ACC112 (cell line): ENCODE results near the gene SSU72.

Experiments
- H2AFZ ChIP-seq: fragments of 200-600 bp; sonication (generic); one replicate; pipeline ENCODE4 v1.6.0; 2017; ENCODE audit warnings: antibody characterized with exemption, low read length; ENCODE audit not compliant: unreplicated experiment
- H3K27ac ChIP-seq: fragments of 200-600 bp; sonication (generic); 2 replicates; pipeline ENCODE4 v1.5.1; 2014; ENCODE audit warnings: low read depth, mild to moderate bottlenecking, antibody characterized with exemption, low read length, moderate library complexity
- H3K27me3 ChIP-seq: fragments of 200-600 bp; sonication (generic); 2 replicates; pipeline ENCODE4 v1.6.1; 2014; ENCODE audit warnings: mild to moderate bottlenecking, antibody characterized with exemption, low read length, moderate library complexity, mixed read lengths; ENCODE audit not compliant: insufficient read depth
- H3K36me3 ChIP-seq: fragments of 200-600 bp; sonication (generic); 2 replicates; pipeline ENCODE4 v1.6.1; 2016; ENCODE audit warnings: mild to moderate bottlenecking, antibody characterized with exemption, low read length, moderate library complexity, mixed read lengths; ENCODE audit not compliant: insufficient read depth
- H3K4me1 ChIP-seq: fragments of 200-600 bp; sonication (generic); one replicate; pipeline ENCODE4 v1.6.1; 2016; ENCODE audit warnings: low read length, mixed read lengths; ENCODE audit not compliant: insufficient read depth, unreplicated experiment, control insufficient read depth
- H3K4me3 ChIP-seq: fragments of 200-600 bp; sonication (generic); 2 replicates; pipeline ENCODE4 v1.5.1; 2014; ENCODE audit warnings: mild to moderate bottlenecking, low read depth, low read length
- H3K79me2 ChIP-seq: fragments of 200-600 bp; sonication (generic); one replicate; pipeline ENCODE4 v1.6.0; 2016; ENCODE audit warnings: low read length; ENCODE audit not compliant: control insufficient read depth, unreplicated experiment, insufficient read depth

Gene SSU72

GRCh38 chr1:1609822-1610485, 35.3 kb upstream of the SSU72 start:
- Histone ChIP-seq H3K27ac (no peak overlapping the region), H2AFZ (no peak overlapping the region)

GRCh38 chr1:1606232-1606631, 31.6 kb upstream of the SSU72 start:
- Histone ChIP-seq H3K36me3 (no peaks in the 10 kb centered on the region), H3K79me2 (no peaks in the 10 kb centered on the region), H3K27me3 (no peaks in the 10 kb centered on the region), H3K4me1 (no peaks in the 10 kb centered on the region), H3K4me3 (no peak overlapping the region), H3K27ac (no peak overlapping the region), H2AFZ (no peak overlapping the region)

More at GRCh38 chr1:1609822-1610485, 35.3 kb upstream of the SSU72 start:
- no peak overlapping the region for H3K4me3 ChIP-seq
- peaks cover 5% of the 10 kb centered on the region for H3K4me1 ChIP-seq
- H3K36me3 ChIP-seq = no peaks in the 10 kb centered on the region
- H3K27me3 ChIP-seq = no peaks in the 10 kb centered on the region
- peaks cover 10% of the 10 kb centered on the region for H3K79me2 ChIP-seq

GRCh38 chr1:1605724-1606123, 31.1 kb upstream of the SSU72 start:
- H3K27ac ChIP-seq = no peak overlapping the region
- H3K4me3 ChIP-seq = no peak overlapping the region
- H3K4me1 ChIP-seq = no peaks in the 10 kb centered on the region
- H3K27me3 ChIP-seq = no peaks in the 10 kb centered on the region
- H3K79me2 ChIP-seq = no peaks in the 10 kb centered on the region
- H3K36me3 ChIP-seq = no peaks in the 10 kb centered on the region
- no peak overlapping the region for H2AFZ ChIP-seq

GRCh38 chr1:1605034-1605591, 30.4 kb upstream of the SSU72 start:
- H3K27ac ChIP-seq = no peak overlapping the region
- no peaks in the 10 kb centered on the region for H3K4me1 ChIP-seq
- H3K27me3 ChIP-seq = no peaks in the 10 kb centered on the region
- no peak overlapping the region for H3K4me3 ChIP-seq
- H3K79me2 ChIP-seq = no peaks in the 10 kb centered on the region
- no peak overlapping the region for H2AFZ ChIP-seq
- no peaks in the 10 kb centered on the region for H3K36me3 ChIP-seq

- Histone ChIP-seq H3K4me1 (no peaks in the 10 kb centered on the region), H2AFZ (no peak overlapping the region), H3K27ac (no peak overlapping the region), H3K36me3 (no peaks in the 10 kb centered on the region), H3K79me2 (no peaks in the 10 kb centered on the region), H3K27me3 (no peaks in the 10 kb centered on the region), H3K4me3 (no peak overlapping the region)
These were observed 29.8 kb upstream of the SSU72 start for GRCh38 chr1:1604374-1605033.

- Histone ChIP-seq H2AFZ (no peak overlapping the region), H3K36me3 (no peaks in the 10 kb centered on the region), H3K4me1 (no peaks in the 10 kb centered on the region), H3K79me2 (no peaks in the 10 kb centered on the region), H3K27me3 (no peaks in the 10 kb centered on the region), H3K27ac (no peak overlapping the region), H3K4me3 (no peak overlapping the region)
These were observed 29.2 kb upstream of the SSU72 start for GRCh38 chr1:1603671-1604373.

- Histone ChIP-seq H3K36me3 (no peaks in the 10 kb centered on the region), H3K4me1 (peaks cover 2% of the 10 kb centered on the region), H3K27me3 (no peaks in the 10 kb centered on the region), H2AFZ (no peak overlapping the region), H3K79me2 (no peaks in the 10 kb centered on the region), H3K27ac (no peak overlapping the region), H3K4me3 (no peak overlapping the region)
These were observed 28.4 kb upstream of the SSU72 start for GRCh38 chr1:1602968-1603506.

- H3K27me3 ChIP-seq = no peaks in the 10 kb centered on the region
- no peak overlapping the region for H2AFZ ChIP-seq
- H3K4me1 ChIP-seq = peaks cover 8% of the 10 kb centered on the region
- no peak overlapping the region for H3K4me3 ChIP-seq
- H3K36me3 ChIP-seq = no peaks in the 10 kb centered on the region
- H3K27ac ChIP-seq = no peak overlapping the region
- no peaks in the 10 kb centered on the region for H3K79me2 ChIP-seq
These were observed 27.8 kb upstream of the SSU72 start for GRCh38 chr1:1602304-1602967.

- peaks cover 9% of the 10 kb centered on the region for H3K4me1 ChIP-seq
- no peaks in the 10 kb centered on the region for H3K79me2 ChIP-seq
- H3K4me3 ChIP-seq = no peak overlapping the region
- no peak overlapping the region for H2AFZ ChIP-seq
- H3K27ac ChIP-seq = no peak overlapping the region
- no peaks in the 10 kb centered on the region for H3K36me3 ChIP-seq
- H3K27me3 ChIP-seq = 0 out of 2 replicates have a peak, but pooled peaks cover 3% of the 10 kb centered on the region
These were observed 27.1 kb upstream of the SSU72 start for GRCh38 chr1:1601564-1602303.
